Activated gamma-delta T cell (primary cell): ENCODE results near the gene HPRT1.
A peak's percentile ranks its signal among the peaks of the same experiment; 100 is the strongest.
"Not testable (repeated sequence)": the region's sequence is repeated elsewhere in the genome, so short reads cannot be mapped to it uniquely, and the experiment has no call there.

Experiments
- DNase-seq: peaks from one replicate; lab custom pipeline; 2025; lab: John Stamatoyannopoulos, UW
- total RNA-seq, 2 donors: gene quantifications; one replicate each; lab custom pipeline; 2026; lab: John Stamatoyannopoulos, UW

The HPRT1 gene
- total RNA-seq = 9.2 to 11.2 reads per million in 2 donors

GRCh38 chrX:134460005-134460861, at the start of gene HPRT1:
TSS of gene HPRT1 (plus strand) at chrX:134460165. CDS start at chrX:134460312, 147 bp downstream.
- DNase-seq = peak; percentile 69

- DNase-seq = no peak
Measured at GRCh38 chrX:134416087-134416486, 43.9 kb upstream of the HPRT1 start.

GRCh38 chrX:134418317-134419113, 41.5 kb upstream of the HPRT1 start:
- DNase-seq = no peak

GRCh38 chrX:134419784-134420183, 40.2 kb upstream of the HPRT1 start:
- DNase-seq = no peak

- DNase-seq = no peak
Measured at GRCh38 chrX:134423606-134424005, 36.4 kb upstream of the HPRT1 start.

- DNase-seq = no peak
Measured at GRCh38 chrX:134426281-134426680, 33.7 kb upstream of the HPRT1 start.

- DNase-seq = no peak
Measured at GRCh38 chrX:134431894-134432293, 28.1 kb upstream of the HPRT1 start.

- DNase-seq = no peak
Measured at GRCh38 chrX:134435894-134436293, 24.1 kb upstream of the HPRT1 start.

- DNase-seq = no peak
Measured at GRCh38 chrX:134443020-134443419, 16.9 kb upstream of the HPRT1 start.

GRCh38 chrX:134443461-134443860, 16.5 kb upstream of the HPRT1 start:
- no peak for DNase-seq

- DNase-seq = no peak
Measured at GRCh38 chrX:134444681-134445080, 15.3 kb upstream of the HPRT1 start.

GRCh38 chrX:134452596-134452995, 7.4 kb upstream of the HPRT1 start:
- no peak for DNase-seq

- no peak for DNase-seq
Measured at GRCh38 chrX:134453631-134454030, 6.3 kb upstream of the HPRT1 start.

- no peak for DNase-seq
Measured at GRCh38 chrX:134454506-134454905, 5.5 kb upstream of the HPRT1 start.

GRCh38 chrX:134457708-134458107, 2.3 kb upstream of the HPRT1 start:
- no peak for DNase-seq

GRCh38 chrX:134459683-134460004, 321 bp upstream of the HPRT1 start:
- DNase-seq = no peak

- no peak for DNase-seq
Measured at GRCh38 chrX:134460862-134461220, 876 bp downstream of the HPRT1 start.

GRCh38 chrX:134461437-134461836, 1.5 kb downstream of the HPRT1 start:
- no peak for DNase-seq

- no peak for DNase-seq
Measured at GRCh38 chrX:134462927-134463326, 3.0 kb downstream of the HPRT1 start.

- not testable (repeated sequence) for DNase-seq
Measured at GRCh38 chrX:134464453-134464852, 4.5 kb downstream of the HPRT1 start.

GRCh38 chrX:134469486-134469885, 9.5 kb downstream of the HPRT1 start:
- no peak for DNase-seq

GRCh38 chrX:134470013-134470412, 10.0 kb downstream of the HPRT1 start:
- no peak for DNase-seq

- no peak for DNase-seq
Measured at GRCh38 chrX:134472041-134472440, 12.1 kb downstream of the HPRT1 start.
